Aorta (tissue), 5 donors: ENCODE results near the gene ETV6. TPM values are rescaled to one million over a fixed set of nuclear protein-coding genes. Genes with fewer than 3 reads are reported as not detected.

Source experiments
- ATAC-seq: fragments of 200-7000 bp; cut with Tn5 transposase; one replicate; pipeline ENCODE4 v1.9.1; 2022; ENCODE audit warnings: moderate library complexity; ENCODE audit not compliant: low FRiP score
- DNase-seq, 2 donors: peaks; one replicate each; pipeline ENCODE4 v3.0.0-alpha.2; 2020
- H3K27ac ChIP-seq, 2 donors: one replicate each; pipeline ENCODE4 v1.5.1; 2013; ENCODE audit warnings: low read length in 2 of 2, mild to moderate bottlenecking in 2 of 2, moderate library complexity in 2 of 2, control low read depth in 1 of 2, inconsistent platforms in 1 of 2, low read depth in 1 of 2
- H3K27me3 ChIP-seq, 2 donors: one replicate each; pipeline ENCODE4 v1.6.1; 2013; ENCODE audit warnings: control low read depth in 1 of 2, low read length in 1 of 2, mild to moderate bottlenecking in 1 of 2, moderate library complexity in 1 of 2; ENCODE audit not compliant: insufficient read depth in 2 of 2, control insufficient read depth in 1 of 2
- H3K36me3 ChIP-seq, 2 donors: one replicate each; pipeline ENCODE4 v1.6.1; 2013; ENCODE audit warnings: control low read depth in 1 of 2, low read length in 1 of 2, mild to moderate bottlenecking in 1 of 2; ENCODE audit not compliant: insufficient read depth in 2 of 2, control insufficient read depth in 1 of 2
- H3K4me1 ChIP-seq, 2 donors: one replicate each; pipeline ENCODE4 v1.6.1; 2013; ENCODE audit warnings: low read length in 2 of 2, control low read depth in 1 of 2, mild to moderate bottlenecking in 1 of 2, moderate library complexity in 1 of 2; ENCODE audit not compliant: insufficient read depth in 2 of 2, control insufficient read depth in 1 of 2
- H3K4me3 ChIP-seq, 2 donors: one replicate each; pipeline ENCODE4 v1.5.1; 2013; ENCODE audit warnings: low read length in 2 of 2, control low read depth in 1 of 2, mild to moderate bottlenecking in 1 of 2
- H3K9me3 ChIP-seq: one replicate; pipeline ENCODE4 v1.6.1; 2013; ENCODE audit warnings: mild to moderate bottlenecking, low read length; ENCODE audit not compliant: control insufficient read depth
- WGBS, 2 donors: extraction: QIAGEN DNeasy Blood & Tissue Kit; methylation state at CpG; one replicate each; pipeline ENCODE4 v1.1.7; 2013; 5-methylcytosine and 5-hydroxymethylcytosine counted together
- intact Hi-C, 2 donors: fragments of 100-400 bp; cut with DNase I; formaldehyde crosslinking; loops; one replicate each; pipeline versions ENCODE4 v1.14.2 to v1.15.0; 2022
- polyA plus RNA-seq, 2 donors: library from polyadenylated mRNA; stranded (reverse); fragments of 200-250 nt; gene quantifications; one replicate each; pipeline ENCODE4 v1.2.3, GENCODE V29; 2013
- total RNA-seq, 2 donors: library from RNA; stranded (reverse); fragmentation: NEBNext Ultra II Directional; extraction: Animal tissue kit (Norgen Biotek cat#: 25700); gene quantifications; one replicate each; pipeline ENCODE4 v1.2.1, GENCODE V29; 2021
- donor health status: healthy with polysubstance abuse.
- donor health status: Bipolar disorder and iron deficiency.
- donor health status: DM: no; HTN: no; CAD: no.
- donor health status: DM: no; HTN: no; CAD: no.
- donor health status: DM: yes; HTN: yes; CAD: no.

Gene ETV6
- total and polyA plus RNA-seq, 4 donors, result 6.9 to 113 (median 46.7) TPM

DNA sequence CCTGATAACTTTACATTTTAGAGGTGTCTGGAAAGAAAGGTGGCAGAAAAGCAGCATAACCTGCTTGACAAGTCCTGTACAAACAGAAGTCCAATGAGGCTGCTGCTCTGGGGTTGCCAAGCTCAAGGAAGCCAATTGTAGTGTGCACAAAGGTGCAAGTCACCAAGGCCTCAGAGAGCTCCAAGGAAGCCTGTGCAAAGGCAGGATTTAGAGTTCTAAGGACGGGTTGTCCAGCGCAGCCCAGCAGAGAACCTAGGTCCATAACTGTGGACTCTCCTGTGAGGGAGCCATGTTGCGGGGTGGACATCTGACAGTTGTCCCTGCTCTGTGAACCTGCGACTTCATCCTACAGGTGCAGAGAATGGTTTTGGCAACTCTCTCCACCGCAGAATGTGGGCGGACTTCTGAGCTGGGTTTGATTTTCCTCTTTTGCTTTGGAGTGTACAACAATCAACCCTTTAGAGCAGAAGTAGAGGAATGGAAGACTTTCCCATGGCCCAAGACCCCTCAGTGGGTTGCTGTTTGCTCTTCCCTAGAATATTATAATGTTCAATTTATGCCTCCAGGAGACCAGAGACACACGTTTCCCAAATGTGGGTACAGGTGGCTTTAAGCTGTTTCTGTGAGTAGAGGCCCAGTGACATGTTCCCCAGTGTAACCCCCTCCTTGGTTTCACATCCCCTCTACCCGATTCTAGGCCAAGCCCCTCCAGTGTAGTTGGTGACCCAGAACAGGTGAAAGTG, 81.0 kb downstream of the ETV6 start:
- 92 to 94% methylated on average over 8 of the region's 8 CpGs for WGBS, 2 donors
- H3K27me3 ChIP-seq, result no peaks in the 10 kb centered on the region
- ATAC-seq, result no peak
- H3K4me3 ChIP-seq, result no peak overlapping the region
- no peak for DNase-seq
- H3K36me3 ChIP-seq, result no peaks in the 10 kb centered on the region
- intact Hi-C loops, result no loop called here
- peaks cover 3 to 13% of the 10 kb centered on the region in 2 donors for H3K4me1 ChIP-seq
- no peaks in the 10 kb centered on the region for H3K9me3 ChIP-seq
- H3K27ac ChIP-seq, result peak overlapping the region; percentile 74 to 84

GRCh38 chr12:11731042-11731357, 81.5 kb downstream of the ETV6 start:
- 77 to 87% methylated on average over 1 of the region's 1 CpG for WGBS, 2 donors
- Histone ChIP-seq H3K27me3 (no peaks in the 10 kb centered on the region), H3K4me3 (no peak overlapping the region), H3K4me1 (peaks cover 3 to 13% of the 10 kb centered on the region in 2 donors), H3K27ac (peak overlapping the region; percentile 74 to 84), H3K9me3 (no peaks in the 10 kb centered on the region), H3K36me3 (no peaks in the 10 kb centered on the region)
- intact Hi-C loops, result no loop called here
- ATAC-seq (no peak), DNase-seq (no peak)

DNA sequence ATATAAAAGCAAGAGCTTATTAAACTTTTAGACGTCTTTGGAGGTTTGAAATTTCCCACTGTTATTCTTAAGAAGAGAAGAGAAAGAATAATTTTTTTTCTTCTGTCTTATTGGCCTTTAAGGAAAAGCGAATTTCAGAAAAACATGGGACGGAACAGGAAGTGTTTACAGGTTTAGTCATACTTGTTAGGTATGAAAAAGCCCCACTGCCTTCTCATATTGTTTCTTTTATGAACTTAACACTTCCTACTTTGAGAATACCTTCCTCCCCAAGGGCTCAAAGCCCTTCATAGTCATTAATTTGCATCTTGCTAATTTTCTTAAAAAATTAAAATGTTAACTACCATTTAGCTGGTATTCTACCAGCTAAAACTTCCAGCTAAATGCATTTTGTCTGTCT, 82.0 kb downstream of the ETV6 start:
- intact Hi-C loops, result no loop called here
- no peaks in the 10 kb centered on the region for H3K9me3 ChIP-seq
- no peaks in the 10 kb centered on the region for H3K36me3 ChIP-seq
- DNase-seq, result no peak
- ATAC-seq, result no peak
- peak overlapping the region in 1 of 2 donors; percentile 23 for H3K4me3 ChIP-seq
- H3K4me1 ChIP-seq, result peaks cover 3 to 13% of the 10 kb centered on the region in 2 donors
- H3K27ac ChIP-seq, result peak overlapping the region in 1 of 2 donors; percentile 74
- H3K27me3 ChIP-seq, result no peaks in the 10 kb centered on the region
- 2 to 5% methylated on average over 3 of the region's 3 CpGs for WGBS, 2 donors

GRCh38 chr12:11732023-11732422, 82.5 kb downstream of the ETV6 start:
- Histone ChIP-seq H3K27ac (peak overlapping the region; percentile 74 to 99), H3K27me3 (no peaks in the 10 kb centered on the region), H3K4me3 (no peak overlapping the region), H3K4me1 (peaks cover 3 to 13% of the 10 kb centered on the region in 2 donors), H3K9me3 (no peaks in the 10 kb centered on the region), H3K36me3 (no peaks in the 10 kb centered on the region)
- ATAC-seq, result no peak
- 91 to 97% methylated on average over 5 of the region's 5 CpGs for WGBS, 2 donors
- intact Hi-C loops, result no loop called here
- DNase-seq, result no peak

DNA sequence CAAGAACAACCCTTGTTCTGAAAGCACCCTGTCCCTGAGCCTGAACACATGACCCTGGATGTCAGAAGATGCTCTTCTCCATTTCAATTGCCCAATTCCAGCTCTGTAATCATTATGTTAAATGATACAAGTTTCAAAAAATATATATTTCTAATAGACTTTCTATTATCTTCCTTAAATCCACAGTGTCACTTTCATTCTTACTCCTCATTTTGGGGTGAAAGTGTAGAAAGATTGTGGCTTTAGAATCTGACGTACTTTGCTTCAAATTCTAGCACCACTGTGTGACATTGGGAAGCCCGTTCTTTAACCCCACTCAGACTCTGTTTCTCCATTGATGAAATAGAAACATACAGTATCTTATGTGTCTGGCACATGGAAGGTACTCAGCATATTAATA, 83.2 kb downstream of the ETV6 start:
- intact Hi-C loops, result no loop called here
- Histone ChIP-seq H3K27me3 (no peaks in the 10 kb centered on the region), H3K4me3 (no peak overlapping the region), H3K27ac (peak overlapping the region in 1 of 2 donors; percentile 58), H3K4me1 (peaks cover 3 to 13% of the 10 kb centered on the region in 2 donors), H3K9me3 (no peaks in the 10 kb centered on the region), H3K36me3 (no peaks in the 10 kb centered on the region)
- 96% methylated on average over 2 of the region's 2 CpGs for WGBS, 2 donors
- ATAC-seq, result no peak
- DNase-seq, result no peak

DNA sequence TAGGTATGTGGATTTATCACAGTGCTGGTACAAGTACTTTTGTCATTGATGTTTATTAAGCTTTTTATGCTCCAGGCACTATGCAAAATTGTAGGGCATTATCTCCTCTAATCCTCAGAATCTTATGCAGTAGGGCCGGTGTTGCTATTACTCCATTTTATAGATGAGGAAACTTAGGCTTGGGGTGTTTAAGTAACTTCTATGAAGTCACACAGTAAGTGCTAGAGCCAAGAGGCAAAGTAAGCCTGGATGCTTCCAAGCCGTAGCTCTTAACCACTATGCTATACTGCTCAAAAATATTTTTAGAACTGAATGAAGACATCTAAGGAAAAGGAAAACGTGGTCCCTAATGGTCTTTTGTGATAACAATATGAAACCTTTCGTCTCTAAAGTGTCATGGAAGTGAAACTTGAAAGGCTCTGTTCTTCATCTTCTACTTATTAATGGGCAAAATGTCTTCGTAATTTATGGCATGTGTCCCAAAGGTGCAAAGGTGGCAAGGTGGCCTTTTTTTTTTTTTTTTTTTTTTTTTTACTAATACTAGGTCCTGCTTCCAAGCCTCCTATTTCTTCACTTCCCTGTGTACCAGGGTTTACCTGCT, 85.2 kb downstream of the ETV6 start:
- Histone ChIP-seq H3K27me3 (no peaks in the 10 kb centered on the region), H3K27ac (no peak overlapping the region), H3K4me1 (peaks cover 7 to 9% of the 10 kb centered on the region in 2 donors), H3K9me3 (no peaks in the 10 kb centered on the region), H3K36me3 (no peaks in the 10 kb centered on the region), H3K4me3 (no peak overlapping the region)
- intact Hi-C loops, result no loop called here
- no peak for DNase-seq
- 87 to 89% methylated on average over 5 of the region's 5 CpGs for WGBS, 2 donors
- ATAC-seq, result no peak

- H3K4me3 ChIP-seq, result no peak overlapping the region
- ATAC-seq (no peak), DNase-seq (no peak)
- intact Hi-C loops, result no loop called here
- no peak overlapping the region for H3K27ac ChIP-seq
- WGBS, 2 donors, result 89% methylated on average over 6 of the region's 6 CpGs
- peaks cover 3 to 10% of the 10 kb centered on the region in 2 donors for H3K4me1 ChIP-seq
- H3K9me3 ChIP-seq, result no peaks in the 10 kb centered on the region
- no peaks in the 10 kb centered on the region for H3K36me3 ChIP-seq
- H3K27me3 ChIP-seq, result no peaks in the 10 kb centered on the region
Measured at GRCh38 chr12:11738450-11738849, 89.0 kb downstream of the ETV6 start.

- Histone ChIP-seq H3K27ac (no peak overlapping the region), H3K9me3 (no peaks in the 10 kb centered on the region), H3K36me3 (no peaks in the 10 kb centered on the region), H3K4me3 (no peak overlapping the region), H3K4me1 (peaks cover 3 to 10% of the 10 kb centered on the region in 2 donors), H3K27me3 (no peaks in the 10 kb centered on the region)
- DNase-seq (no peak), ATAC-seq (no peak)
- intact Hi-C loops, result no loop called here
- WGBS, 2 donors, result 2 to 7% methylated on average over 9 of the region's 9 CpGs
Measured at GRCh38 chr12:11739980-11740577, 90.6 kb downstream of the ETV6 start.
